IMR-90 (cell line): ENCODE results near the gene COL6A3. TPM values are rescaled to one million over a fixed set of nuclear protein-coding genes. Genes with fewer than 3 reads are reported as not detected.

Source experiments
- ATAC-seq: fragments of 200-7000 bp; cut with Tn5 transposase; 2 replicates; pipeline ENCODE4 v1.9.1; 2020; ENCODE audit warnings: low read depth, mild to moderate bottlenecking, moderate library complexity
- BruUV-seq: library from RNA; stranded (reverse); fragments of 400-500 nt; replicated peaks from 2 replicates; lab custom pipeline; 2021; lab: Mats Ljungman, UMichigan
- CTCF ChIA-PET: fragments of 300-600 bp; formaldehyde crosslinking; extraction: SDS; loops from one replicate; lab custom pipeline; 2021; ENCODE audit warnings: antibody characterized with exemption; lab: Yijun Ruan, JAX
- POLR2A ChIA-PET: fragments of 300-600 bp; sonication (Branson Sonifier 250); formaldehyde crosslinking; loops from one replicate; lab custom pipeline; 2022; ENCODE audit warnings: antibody characterized with exemption; ENCODE audit not compliant: unreplicated experiment; lab: Charles Lee
- DNase-seq: peaks from one replicate; pipeline ENCODE4 v3.0.0; 2013
- H2AFZ ChIP-seq: replicated peaks from 2 replicates; pipeline ENCODE3; 2013; ENCODE audit warnings: low read length, mild to moderate bottlenecking; ENCODE audit not compliant: poor library complexity
- H2AK5ac ChIP-seq: 2 replicates; pipeline ENCODE4 v1.6.1; 2013; ENCODE audit warnings: low read depth, low read length, inconsistent platforms
- H2AK9ac ChIP-seq: replicated peaks from 2 replicates; pipeline ENCODE3; 2013; ENCODE audit warnings: mild to moderate bottlenecking, low read depth, low read length, moderate library complexity; ENCODE audit not compliant: poor library complexity
- H2BK120ac ChIP-seq: 2 replicates; pipeline ENCODE4 v1.6.1; 2013; ENCODE audit warnings: low read depth, low read length, inconsistent platforms
- H2BK15ac ChIP-seq: 3 replicates; pipeline ENCODE4 v1.6.1; 2013; ENCODE audit warnings: low read depth, low read length, inconsistent platforms
- H2BK20ac ChIP-seq: 2 replicates; pipeline ENCODE4 v1.6.1; 2013; ENCODE audit warnings: low read depth, mild to moderate bottlenecking, inconsistent platforms, low read length, moderate library complexity
- H2BK5ac ChIP-seq: 2 replicates; pipeline ENCODE4 v1.6.1; 2013; ENCODE audit warnings: mild to moderate bottlenecking, low read depth, low read length, inconsistent platforms; ENCODE audit not compliant: poor library complexity, severe bottlenecking
- H3K14ac ChIP-seq: replicated peaks from 2 replicates; pipeline ENCODE4 v1.6.1; 2013; ENCODE audit warnings: low read depth, low read length, inconsistent platforms
- H3K18ac ChIP-seq: 2 replicates; pipeline ENCODE4 v1.6.1; 2013; ENCODE audit warnings: low read depth, low read length, control low read depth
- H3K23ac ChIP-seq: 2 replicates; pipeline ENCODE4 v1.6.1; 2013; ENCODE audit warnings: low read depth, low read length, inconsistent platforms
- H3K27ac ChIP-seq: 2 replicates; pipeline ENCODE4 v1.5.1; 2013; ENCODE audit warnings: mild to moderate bottlenecking, control low read depth, low read length; ENCODE audit not compliant: insufficient read depth
- H3K27me3 ChIP-seq: 2 replicates; pipeline ENCODE4 v1.6.1; 2013; ENCODE audit warnings: low read length; ENCODE audit not compliant: control insufficient read depth, insufficient read depth
- H3K36me3 ChIP-seq: 2 replicates; pipeline ENCODE4 v1.6.1; 2013; ENCODE audit warnings: low read length, mixed read lengths; ENCODE audit not compliant: control insufficient read depth, insufficient read depth
- H3K4ac ChIP-seq: 2 replicates; pipeline ENCODE4 v1.6.1; 2013; ENCODE audit warnings: low read depth, low read length, inconsistent platforms
- H3K4me1 ChIP-seq: 2 replicates; pipeline ENCODE4 v1.6.1; 2013; ENCODE audit warnings: low read length, mixed read lengths; ENCODE audit not compliant: control insufficient read depth, insufficient read depth
- H3K4me2 ChIP-seq: 2 replicates; pipeline ENCODE4 v1.6.1; 2013; ENCODE audit warnings: low read depth, mild to moderate bottlenecking, control low read depth, low read length, moderate library complexity
- H3K4me3 ChIP-seq: 2 replicates; pipeline ENCODE4 v1.5.1; 2013; ENCODE audit warnings: low read depth, mild to moderate bottlenecking, control low read depth, low read length, moderate library complexity; ENCODE audit not compliant: insufficient read depth
- H3K56ac ChIP-seq: 2 replicates; pipeline ENCODE4 v1.6.1; 2013; ENCODE audit warnings: low read length, inconsistent platforms; ENCODE audit not compliant: insufficient read depth; ENCODE audit errors: extremely low read depth
- H3K79me1 ChIP-seq, 2 experiments: 2 replicates each; pipeline ENCODE4 v1.6.1; 2013; ENCODE audit warnings: low read length in 2 of 2, inconsistent platforms in 1 of 2, low read depth in 1 of 2
- H3K9ac ChIP-seq: 2 replicates; pipeline ENCODE4 v1.6.1; 2013; ENCODE audit warnings: low read depth, low read length, control low read depth
- H3K9me1 ChIP-seq: 2 replicates; pipeline ENCODE4 v1.6.1; 2013; ENCODE audit warnings: low read length, inconsistent platforms; ENCODE audit not compliant: insufficient read depth
- H3K9me3 ChIP-seq: 2 replicates; pipeline ENCODE4 v1.6.1; 2013; ENCODE audit warnings: low read length; ENCODE audit not compliant: control insufficient read depth, insufficient read depth
- H4K20me1 ChIP-seq: 2 replicates; pipeline ENCODE4 v1.6.1; 2013; ENCODE audit warnings: low read length, inconsistent platforms; ENCODE audit not compliant: insufficient read depth
- H4K5ac ChIP-seq: 2 replicates; pipeline ENCODE4 v1.6.1; 2013; ENCODE audit warnings: mild to moderate bottlenecking, low read depth, low read length, control low read depth
- H4K8ac ChIP-seq, 2 experiments: 2 replicates each; pipeline ENCODE4 v1.6.1; 2013; ENCODE audit warnings: low read depth in 2 of 2, low read length in 2 of 2, control low read depth in 1 of 2, inconsistent platforms in 1 of 2
- H4K91ac ChIP-seq: 2 replicates; pipeline ENCODE4 v1.6.1; 2013; ENCODE audit warnings: low read depth, low read length, inconsistent platforms; ENCODE audit not compliant: insufficient read depth
- CEBPB ChIP-seq: IDR thresholded peaks from 2 replicates; pipeline ENCODE4 v1.6.1; 2012; ENCODE audit warnings: low read depth, low read length, improper control_type of control experiment
- FOS ChIP-seq: fragments of 150-350 bp; IDR thresholded peaks from 2 replicates; pipeline ENCODE4 v1.6.1; 2016; ENCODE audit warnings: low read depth, low read length
- RFX5 ChIP-seq: IDR thresholded peaks from 2 replicates; pipeline ENCODE4 v1.8.0; 2012; ENCODE audit warnings: low read depth, mild to moderate bottlenecking, low read length, moderate library complexity
- USF2 ChIP-seq: fragments of 150-350 bp; IDR thresholded peaks from 2 replicates; pipeline ENCODE4 v1.6.1; 2017; ENCODE audit warnings: mild to moderate bottlenecking, antibody characterized with exemption, low read length, low read depth
- WGBS, 2 experiments: methylation state at CpG; one replicate each; pipeline versions ENCODE4 v1.1.5 to v1.1.7; 2013; ENCODE audit warnings: missing lambda C conversion rate in 2 of 2; ENCODE audit not compliant: insufficient read length in 1 of 2; ENCODE audit errors: extremely low coverage in 2 of 2; 5-methylcytosine and 5-hydroxymethylcytosine counted together
- dilution Hi-C: fragments of 300-500 bp; cut with HindIII; formaldehyde crosslinking; loops from one replicate; pipeline ENCODE4 v1.14.3; 2018; ENCODE audit warnings: low sequenced_read_pairs; ENCODE audit not compliant: unreplicated experiment
- in situ Hi-C: fragments of 300-500 bp; cut with MboI; formaldehyde crosslinking; loops from 3 replicates; pipeline ENCODE4 v1.14.3; 2019; ENCODE audit warnings: low sequenced_read_pairs, inconsistent platforms, mixed read lengths
- intact Hi-C: fragments of 100-400 bp; cut with micrococcal nuclease; formaldehyde crosslinking; loops from 2 replicates; pipeline ENCODE4 v1.10.0; 2022
- polyA plus RNA-seq, 3 experiments: library from polyadenylated mRNA; depleted of rRNA; stranded (reverse); fragments of >200 nt; gene quantifications; 2 replicates each; pipeline ENCODE4 v1.2.3, GENCODE V29; 2012; ENCODE audit warnings: low replicate concordance in 1 of 3
- total RNA-seq: library from RNA; depleted of rRNA; stranded (reverse); fragments of >200 nt; gene quantifications from 2 replicates; pipeline ENCODE4 v1.2.3, GENCODE V29; 2012

COL6A3 gene
- total and polyA plus RNA-seq, 2 of the 4 experiments (the other 2 are of a cell fraction), result 964 to 1,855 TPM

- ATAC-seq (no peak), DNase-seq (peak; percentile 84)
- Histone ChIP-seq H4K8ac (peak overlapping the region; percentile 89 to 90), H2BK5ac (peak overlapping the region; percentile 100), H3K4me2 (peak overlapping the region; percentile 15; the same call in 1 of the 2 replicates), H4K91ac (peak overlapping the region; percentile 96), H3K56ac (peak overlapping the region; percentile 94), H2BK15ac (peak overlapping the region; percentile 94), H2AFZ (no peak overlapping the region), H3K9ac (peak overlapping the region; percentile 52), H3K18ac (peak overlapping the region; percentile 97), H3K27me3 (no peaks in the 10 kb centered on the region), H3K36me3 (no peaks in the 10 kb centered on the region), H3K79me1 (peaks cover 0 to 25% of the 10 kb centered on the region in 2 experiments; a peak in 2 of 4 replicates), H2AK9ac (peak overlapping the region; percentile 83), H3K9me1 (peaks cover 23% of the 10 kb centered on the region), H2BK120ac (peak overlapping the region; percentile 97), H2BK20ac (peak overlapping the region; percentile 98), H3K23ac (peak overlapping the region; percentile 88), H4K20me1 (no peaks in the 10 kb centered on the region), H3K4ac (peak overlapping the region; percentile 94), H3K9me3 (no peaks in the 10 kb centered on the region), H4K5ac (peak overlapping the region; percentile 97), H3K4me3 (no peak overlapping the region), H3K27ac (peak overlapping the region; percentile 97), H2AK5ac (peak overlapping the region; percentile 82), H3K4me1 (peaks cover 36% of the 10 kb centered on the region), H3K14ac (peak overlapping the region; percentile 89)
- in situ Hi-C loops, result no loop called here
- intact Hi-C loops, result loop anchor here (1.0 to 2.0 kb wide), 4 partner anchors 8 to 105 kb away; no protein-coding TSS in a partner anchor
- dilution Hi-C loops, result no loop called here
- peak; percentile 77 for TF ChIP-seq CEBPB
- TF ChIP-seq USF2, result no peak
- no peak for TF ChIP-seq RFX5
- TF ChIP-seq FOS, result peak; percentile 77
- POLR2A ChIA-PET, result interaction anchor here (1.4 to 2.5 kb wide), 3 partner anchors 85 to 131 kb away, joined by 3 to 11 read pairs (median 7); partner anchors contain the start of gene COL6A3
- no TSS peak for BruUV-seq
- WGBS, 2 experiments, result no CpG with 5 or more reads among the region's 4 CpGs
- CTCF ChIA-PET, result interaction anchor here (0.5 to 1.5 kb wide), 2 partner anchors 118 to 391 kb away, joined by 3 to 4 read pairs; no protein-coding TSS in a partner anchor
Observed at GRCh38 chr2:237283131-237283928, 130.6 kb downstream of the COL6A3 start.
